Parathyroid adenoma (tissue), 2 donors: ENCODE measurements around the gene EXOSC7.
"Not testable (repeated sequence)": the region's sequence is repeated elsewhere in the genome, so short reads cannot be mapped to it uniquely, and the experiment has no call there.

ENCODE experiments used
- H2AFZ ChIP-seq: fragments of 300-600 bp; sonication (generic); one replicate; pipeline ENCODE4 v1.7.0; 2017; ENCODE audit warnings: antibody characterized with exemption, mild to moderate bottlenecking
- H3K27ac ChIP-seq: fragments of 300-600 bp; sonication (generic); one replicate; pipeline ENCODE4 v1.7.0; 2017
- H3K27me3 ChIP-seq: fragments of 300-600 bp; sonication (generic); one replicate; pipeline ENCODE4 v1.7.0; 2017; ENCODE audit warnings: low read length; ENCODE audit not compliant: control insufficient read depth, insufficient read depth
- H3K36me3 ChIP-seq: fragments of 300-600 bp; sonication (generic); one replicate; pipeline ENCODE4 v1.7.0; 2017; ENCODE audit warnings: low read length; ENCODE audit not compliant: control insufficient read depth, insufficient read depth
- H3K4me1 ChIP-seq: fragments of 300-600 bp; sonication (generic); one replicate; pipeline ENCODE4 v1.7.0; 2017; ENCODE audit warnings: control low read depth
- H3K4me2 ChIP-seq: fragments of 300-600 bp; sonication (generic); one replicate; pipeline ENCODE4 v1.7.0; 2017; ENCODE audit warnings: low read length
- H3K4me3 ChIP-seq: fragments of 300-600 bp; sonication (generic); one replicate; pipeline ENCODE4 v1.7.0; 2017; ENCODE audit warnings: low read depth, low read length
- H3K79me2 ChIP-seq: fragments of 300-600 bp; sonication (generic); one replicate; pipeline ENCODE4 v1.7.0; 2017; ENCODE audit warnings: control low read depth
- H3K9ac ChIP-seq: fragments of 300-600 bp; sonication (generic); one replicate; pipeline ENCODE4 v1.7.0; 2017; ENCODE audit warnings: mild to moderate bottlenecking
- H3K9me3 ChIP-seq: fragments of 300-600 bp; sonication (generic); one replicate; pipeline ENCODE4 v1.7.0; 2017; ENCODE audit warnings: low read length; ENCODE audit not compliant: control insufficient read depth
- TF ChIP-seq, protein P1 (sequence below): fragments of 300-600 bp; sonication (generic); IDR thresholded peaks from one replicate; pipeline ENCODE4 v1.7.0; 2017; ENCODE audit warnings: antibody characterized with exemption, mild to moderate bottlenecking
- donor health status: primary hyperparathyroidism.

EXOSC7 gene

DNA sequence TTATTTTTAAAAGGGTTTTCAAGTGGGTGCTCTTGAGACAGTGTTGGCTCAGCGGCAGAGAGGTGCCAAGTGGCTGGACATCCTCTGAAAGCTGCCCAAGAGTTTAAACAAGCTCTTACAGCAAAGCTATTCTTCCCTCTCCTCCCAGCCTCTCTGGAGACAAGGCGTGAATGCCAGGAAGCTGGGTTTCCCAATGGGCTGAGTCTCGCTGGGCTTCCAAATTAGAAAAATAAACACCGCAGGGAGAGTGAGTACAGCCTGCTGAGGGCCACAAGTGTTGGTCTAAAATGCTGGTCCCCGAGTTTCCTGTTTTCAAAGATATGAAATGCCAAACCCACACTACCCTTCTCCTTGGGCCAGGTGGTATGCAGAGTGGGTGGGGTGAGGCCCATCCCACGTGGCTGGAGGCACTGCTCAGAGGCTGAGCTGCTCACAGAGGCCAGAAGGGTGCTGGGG is 36.4 kb upstream of the EXOSC7 start:
- Histone ChIP-seq H3K9ac (no peak overlapping the region), H3K27ac (no peak overlapping the region), H3K79me2 (peaks cover 11% of the 10 kb centered on the region), H3K4me2 (no peak overlapping the region), H3K4me1 (no peaks in the 10 kb centered on the region), H3K36me3 (no peaks in the 10 kb centered on the region), H3K4me3 (no peak overlapping the region), H2AFZ (no peak overlapping the region), H3K9me3 (no peaks in the 10 kb centered on the region), H3K27me3 (no peaks in the 10 kb centered on the region)
- TF ChIP-seq, protein P1, sequence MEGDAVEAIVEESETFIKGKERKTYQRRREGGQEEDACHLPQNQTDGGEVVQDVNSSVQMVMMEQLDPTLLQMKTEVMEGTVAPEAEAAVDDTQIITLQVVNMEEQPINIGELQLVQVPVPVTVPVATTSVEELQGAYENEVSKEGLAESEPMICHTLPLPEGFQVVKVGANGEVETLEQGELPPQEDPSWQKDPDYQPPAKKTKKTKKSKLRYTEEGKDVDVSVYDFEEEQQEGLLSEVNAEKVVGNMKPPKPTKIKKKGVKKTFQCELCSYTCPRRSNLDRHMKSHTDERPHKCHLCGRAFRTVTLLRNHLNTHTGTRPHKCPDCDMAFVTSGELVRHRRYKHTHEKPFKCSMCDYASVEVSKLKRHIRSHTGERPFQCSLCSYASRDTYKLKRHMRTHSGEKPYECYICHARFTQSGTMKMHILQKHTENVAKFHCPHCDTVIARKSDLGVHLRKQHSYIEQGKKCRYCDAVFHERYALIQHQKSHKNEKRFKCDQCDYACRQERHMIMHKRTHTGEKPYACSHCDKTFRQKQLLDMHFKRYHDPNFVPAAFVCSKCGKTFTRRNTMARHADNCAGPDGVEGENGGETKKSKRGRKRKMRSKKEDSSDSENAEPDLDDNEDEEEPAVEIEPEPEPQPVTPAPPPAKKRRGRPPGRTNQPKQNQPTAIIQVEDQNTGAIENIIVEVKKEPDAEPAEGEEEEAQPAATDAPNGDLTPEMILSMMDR = no peak

DNA sequence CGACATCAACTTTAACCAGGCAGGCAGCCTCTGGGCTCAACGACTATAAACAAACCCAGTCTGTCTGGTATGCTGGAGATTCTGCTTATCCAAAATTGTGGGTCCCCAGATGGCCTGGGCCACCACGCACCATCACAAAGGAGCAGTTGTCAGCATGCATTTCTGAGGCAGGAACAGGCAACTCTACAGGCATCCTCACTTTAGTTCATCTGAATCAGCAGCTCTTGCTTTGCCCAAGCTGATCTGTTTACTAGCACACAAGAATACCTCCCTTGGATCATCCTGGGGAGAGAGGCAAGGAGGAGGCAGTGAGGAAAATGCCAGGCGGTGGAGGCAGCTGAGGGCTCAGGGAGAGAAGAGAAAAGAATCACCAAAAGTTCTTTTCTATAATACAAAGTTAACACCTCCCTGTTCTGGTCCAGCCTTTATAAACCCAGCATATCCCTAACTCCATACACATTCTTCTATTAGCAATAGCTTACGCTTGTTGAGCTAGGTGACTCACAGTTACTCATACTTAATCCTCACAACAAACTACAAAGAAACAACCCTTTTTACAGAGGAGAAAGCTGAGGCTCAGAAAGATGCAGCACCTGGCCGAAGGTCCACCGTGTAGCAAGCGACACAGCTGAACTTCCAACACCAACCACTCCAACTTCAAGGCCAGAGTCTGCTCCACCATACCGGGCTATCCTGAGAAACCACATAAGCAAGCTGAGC is 33.7 kb upstream of the EXOSC7 start:
- Histone ChIP-seq H3K4me3 (no peak overlapping the region), H3K4me1 (no peaks in the 10 kb centered on the region), H3K9ac (no peak overlapping the region), H3K27me3 (no peaks in the 10 kb centered on the region), H2AFZ (no peak overlapping the region), H3K9me3 (no peaks in the 10 kb centered on the region), H3K27ac (no peak overlapping the region), H3K4me2 (no peak overlapping the region), H3K36me3 (no peaks in the 10 kb centered on the region), H3K79me2 (peaks cover 7% of the 10 kb centered on the region)
- TF ChIP-seq, protein P1 = no peak

DNA sequence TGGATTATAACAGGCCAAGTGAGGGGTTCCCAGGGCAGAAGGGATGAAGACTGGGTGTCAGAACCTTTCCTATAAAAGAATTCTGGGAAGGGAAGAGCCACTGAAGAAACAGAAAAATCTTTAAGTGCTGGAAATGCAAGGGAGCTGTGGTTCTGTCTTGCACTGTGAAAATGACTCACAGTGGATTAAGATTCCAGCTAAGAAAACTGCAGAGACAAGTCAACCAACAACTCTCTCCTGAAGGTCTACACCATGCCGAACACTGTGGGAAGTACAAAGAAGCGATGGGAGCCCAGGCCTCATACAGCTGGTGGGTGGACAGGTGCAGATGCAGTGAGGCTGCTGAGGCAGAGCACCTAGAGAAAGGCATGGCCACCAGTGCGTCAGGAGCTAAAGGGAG is 27.8 kb upstream of the EXOSC7 start:
- Histone ChIP-seq H3K79me2 (peaks cover 9% of the 10 kb centered on the region), H3K4me2 (no peak overlapping the region), H3K36me3 (no peaks in the 10 kb centered on the region), H3K27me3 (no peaks in the 10 kb centered on the region), H3K9ac (no peak overlapping the region), H3K27ac (no peak overlapping the region), H3K4me1 (no peaks in the 10 kb centered on the region), H2AFZ (no peak overlapping the region), H3K4me3 (no peak overlapping the region), H3K9me3 (no peaks in the 10 kb centered on the region)
- TF ChIP-seq, protein P1 = no peak

DNA sequence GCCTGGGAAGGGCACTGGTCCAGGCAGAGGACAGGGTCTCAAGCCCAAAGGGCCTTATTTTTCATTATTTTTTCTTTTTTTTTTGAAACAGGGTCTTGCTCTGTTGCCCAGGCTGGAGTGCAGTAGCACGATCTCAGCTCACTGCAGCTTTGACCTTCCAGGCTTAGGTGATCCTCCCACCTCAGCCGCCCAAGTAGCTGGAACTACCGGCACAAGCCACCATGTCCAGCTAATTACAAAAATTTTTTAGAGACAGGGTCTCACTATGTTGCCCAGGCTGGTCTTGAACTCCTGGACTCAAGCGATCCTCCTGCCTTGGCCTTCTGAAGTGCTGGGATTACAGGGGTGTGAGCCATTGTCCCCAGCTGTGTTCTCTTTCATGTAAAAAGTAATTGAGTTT is 26.3 kb upstream of the EXOSC7 start:
- H3K4me1 ChIP-seq, H3K4me2 ChIP-seq, H3K27ac ChIP-seq, H3K4me3 ChIP-seq, H3K9me3 ChIP-seq, H2AFZ ChIP-seq, H3K9ac ChIP-seq, H3K27me3 ChIP-seq, H3K36me3 ChIP-seq: not testable (repeated sequence)
- peaks cover 18% of the 10 kb centered on the region for H3K79me2 ChIP-seq

DNA sequence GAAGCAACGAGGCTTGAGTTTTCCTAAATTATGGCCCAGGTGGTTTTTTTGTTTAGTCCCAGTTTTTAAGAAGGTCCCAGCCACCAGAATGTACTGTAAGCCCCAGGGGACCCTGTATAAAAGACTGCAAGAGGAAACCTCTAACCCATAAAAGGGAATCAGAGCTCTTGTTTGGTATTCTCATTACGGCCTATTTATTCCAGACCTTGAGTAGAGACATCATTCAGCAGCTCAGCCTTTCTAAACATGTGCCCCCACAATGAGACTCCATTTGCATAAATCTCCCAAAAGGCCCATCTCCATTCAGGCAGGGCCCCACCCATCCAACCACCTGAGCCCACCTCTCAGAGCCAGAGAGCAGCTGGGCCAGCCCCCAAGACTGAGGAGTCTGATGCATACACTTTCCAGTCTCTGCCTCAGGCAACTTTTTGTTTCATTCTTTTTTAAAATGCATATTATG is 25.7 kb upstream of the EXOSC7 start:
- no peak overlapping the region for H2AFZ ChIP-seq
- no peaks in the 10 kb centered on the region for H3K9me3 ChIP-seq
- H3K79me2 ChIP-seq = peaks cover 21% of the 10 kb centered on the region
- H3K4me2 ChIP-seq = no peak overlapping the region
- no peak overlapping the region for H3K27ac ChIP-seq
- H3K9ac ChIP-seq = no peak overlapping the region
- TF ChIP-seq, protein P1 = no peak
- no peak overlapping the region for H3K4me3 ChIP-seq
- H3K4me1 ChIP-seq = no peaks in the 10 kb centered on the region
- H3K36me3 ChIP-seq = no peaks in the 10 kb centered on the region
- no peaks in the 10 kb centered on the region for H3K27me3 ChIP-seq
